ENCODE data around the gene OLFML2A.

DNA sequence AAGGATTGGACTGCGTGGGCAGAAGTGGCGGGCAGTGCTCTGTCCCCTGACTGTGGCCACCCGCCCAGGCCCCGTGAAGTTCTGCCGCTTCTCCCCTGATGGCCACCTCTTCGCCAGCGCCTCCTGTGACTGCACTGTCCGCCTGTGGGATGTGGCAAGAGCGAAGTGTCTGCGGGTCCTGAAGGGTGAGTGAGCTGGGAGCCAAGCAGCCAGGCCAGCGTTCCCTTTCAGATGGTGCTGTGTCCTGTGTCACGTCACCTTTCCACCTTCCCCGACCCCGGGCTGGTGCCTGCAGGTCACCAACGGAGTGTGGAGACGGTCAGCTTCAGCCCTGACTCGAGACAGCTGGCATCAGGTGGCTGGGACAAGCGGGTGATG lies 78.6 kb downstream of the OLFML2A start:
- TF ChIP-seq, protein P1, sequence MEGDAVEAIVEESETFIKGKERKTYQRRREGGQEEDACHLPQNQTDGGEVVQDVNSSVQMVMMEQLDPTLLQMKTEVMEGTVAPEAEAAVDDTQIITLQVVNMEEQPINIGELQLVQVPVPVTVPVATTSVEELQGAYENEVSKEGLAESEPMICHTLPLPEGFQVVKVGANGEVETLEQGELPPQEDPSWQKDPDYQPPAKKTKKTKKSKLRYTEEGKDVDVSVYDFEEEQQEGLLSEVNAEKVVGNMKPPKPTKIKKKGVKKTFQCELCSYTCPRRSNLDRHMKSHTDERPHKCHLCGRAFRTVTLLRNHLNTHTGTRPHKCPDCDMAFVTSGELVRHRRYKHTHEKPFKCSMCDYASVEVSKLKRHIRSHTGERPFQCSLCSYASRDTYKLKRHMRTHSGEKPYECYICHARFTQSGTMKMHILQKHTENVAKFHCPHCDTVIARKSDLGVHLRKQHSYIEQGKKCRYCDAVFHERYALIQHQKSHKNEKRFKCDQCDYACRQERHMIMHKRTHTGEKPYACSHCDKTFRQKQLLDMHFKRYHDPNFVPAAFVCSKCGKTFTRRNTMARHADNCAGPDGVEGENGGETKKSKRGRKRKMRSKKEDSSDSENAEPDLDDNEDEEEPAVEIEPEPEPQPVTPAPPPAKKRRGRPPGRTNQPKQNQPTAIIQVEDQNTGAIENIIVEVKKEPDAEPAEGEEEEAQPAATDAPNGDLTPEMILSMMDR (conservative IDR thresholded peaks at IDR 0.05; ENCODE audit: low read length): no peak
- TF ChIP-seq EZH2phosphoT487 (IDR thresholded peaks at IDR 0.05; ENCODE audit: borderline replicate concordance, low read depth, low read length): no peak

All from OCI-LY7 (cell line).